Measurements from ENCODE around the gene REXO5.
"Not testable (repeated sequence)": the region's sequence is repeated elsewhere in the genome, so short reads cannot be mapped to it uniquely, and the experiment has no call there.

REXO5 gene

GRCh38 chr16:20798364-20798763, 8.0 kb upstream of the REXO5 start:
- CTCF ChIA-PET: no interaction called here
- H3K27ac ChIP-seq: no peak overlapping the region
- TF ChIP-seq CTCF (conservative IDR thresholded peaks at IDR 0.05; ENCODE audit: low read depth): no peak
- DNase-seq (ENCODE audit: low spot score): no peak
- POLR2A ChIA-PET (ENCODE audit: low non-redundant PET): no interaction called here

GRCh38 chr16:20799599-20799998, 6.7 kb upstream of the REXO5 start:
- POLR2A ChIA-PET (ENCODE audit: low non-redundant PET): no interaction called here
- CTCF ChIA-PET: interaction anchor here (0.6 to 0.7 kb wide), 2 partner anchors 161 to 1825 kb away, joined by 3 to 5 read pairs; no protein-coding TSS in a partner anchor
- DNase-seq (ENCODE audit: low spot score): no peak
- no peak overlapping the region for H3K27ac ChIP-seq
- TF ChIP-seq CTCF (conservative IDR thresholded peaks at IDR 0.05; ENCODE audit: low read depth): peak; percentile 36

- no peak for TF ChIP-seq CTCF (conservative IDR thresholded peaks at IDR 0.05; ENCODE audit: low read depth)
- ChIA-PET CTCF (interaction anchor here (0.7 kb wide), 1 partner anchor 713 kb away, joined by 8 read pairs; no protein-coding TSS in a partner anchor), POLR2A (ENCODE audit: low non-redundant PET) (no interaction called here)
- H3K27ac ChIP-seq: no peak overlapping the region
- DNase-seq (ENCODE audit: low spot score): no peak
Measured at GRCh38 chr16:20801278-20801677, 5.0 kb upstream of the REXO5 start.

- ChIA-PET POLR2A (ENCODE audit: low non-redundant PET) (no interaction called here), CTCF (no interaction called here)
- no peak overlapping the region for H3K27ac ChIP-seq
- DNase-seq (ENCODE audit: low spot score): no peak
- no peak for TF ChIP-seq CTCF (conservative IDR thresholded peaks at IDR 0.05; ENCODE audit: low read depth)
Measured at GRCh38 chr16:20803192-20803560, 3.2 kb upstream of the REXO5 start.

DNA sequence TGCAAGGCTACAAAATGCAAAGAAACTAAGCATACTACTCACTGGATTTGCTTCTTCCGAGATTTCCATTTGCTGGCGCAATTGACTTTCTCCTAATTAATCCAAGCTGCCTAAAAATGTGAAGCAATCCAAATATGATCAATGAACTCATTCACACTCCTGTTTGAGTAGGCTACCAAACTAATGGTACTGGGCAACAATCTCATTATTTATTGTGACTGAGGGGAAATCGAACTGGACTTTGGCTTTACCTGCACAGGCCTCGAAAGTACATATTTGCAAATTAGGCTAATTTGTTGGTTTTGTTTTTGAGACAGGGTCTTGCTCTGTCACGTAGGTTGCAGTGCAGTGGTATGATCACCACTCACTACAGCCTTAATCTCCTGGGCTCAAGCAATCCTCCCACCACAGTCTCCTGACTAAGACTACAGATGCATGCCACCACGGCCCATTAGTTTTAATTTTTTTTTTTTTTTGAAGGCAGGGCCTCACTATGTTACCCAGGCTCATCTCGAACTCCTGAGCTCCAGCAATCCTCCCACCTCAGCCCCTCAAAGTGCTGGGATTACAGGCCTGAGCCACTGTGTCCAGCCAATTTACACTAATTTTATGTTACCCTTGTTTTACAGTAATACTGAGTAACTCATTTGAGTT, 2.6 kb upstream of the REXO5 start:
- TF ChIP-seq CTCF (conservative IDR thresholded peaks at IDR 0.05; ENCODE audit: low read depth): no peak
- no peak overlapping the region for H3K27ac ChIP-seq
- ChIA-PET CTCF (no interaction called here), POLR2A (ENCODE audit: low non-redundant PET) (no interaction called here)
- DNase-seq (ENCODE audit: low spot score): no peak

DNA sequence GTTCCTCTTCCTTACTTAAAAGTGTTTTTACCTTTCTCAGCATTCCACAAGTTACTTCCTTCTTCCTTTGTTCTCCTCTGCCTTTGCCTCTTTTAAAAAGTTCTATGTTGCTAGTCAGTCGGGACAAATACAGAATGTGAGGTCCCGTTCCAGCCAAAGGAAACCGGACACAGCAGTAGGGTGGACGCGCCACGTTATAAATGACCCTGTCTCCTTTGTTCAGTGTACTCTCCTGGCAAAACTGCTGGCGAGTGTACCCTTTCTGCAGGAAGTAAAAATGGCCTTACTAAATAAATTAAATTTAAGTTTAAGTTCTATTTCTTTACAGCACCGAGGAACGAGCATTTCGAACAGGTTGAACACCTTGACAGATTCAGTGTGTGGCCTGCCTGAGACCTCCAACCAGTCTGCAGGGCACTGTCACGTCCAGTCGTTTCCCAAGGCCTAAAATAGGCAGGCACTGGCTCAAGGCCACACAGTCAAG, 601 bp upstream of the REXO5 start:
- not testable (repeated sequence) for DNase-seq (ENCODE audit: low spot score)
- POLR2A ChIA-PET (ENCODE audit: low non-redundant PET): interaction anchor here (0.7 to 1.2 kb wide), 2 partner anchors 41 to 339 kb away, joined by 3 to 5 read pairs; no protein-coding TSS in a partner anchor
- peak overlapping the region; percentile 98 for H3K27ac ChIP-seq
- CTCF ChIA-PET: interaction anchor here (0.7 to 1.2 kb wide), 2 partner anchors 244 to 495 kb away, joined by 3 read pairs; no protein-coding TSS in a partner anchor

DNA sequence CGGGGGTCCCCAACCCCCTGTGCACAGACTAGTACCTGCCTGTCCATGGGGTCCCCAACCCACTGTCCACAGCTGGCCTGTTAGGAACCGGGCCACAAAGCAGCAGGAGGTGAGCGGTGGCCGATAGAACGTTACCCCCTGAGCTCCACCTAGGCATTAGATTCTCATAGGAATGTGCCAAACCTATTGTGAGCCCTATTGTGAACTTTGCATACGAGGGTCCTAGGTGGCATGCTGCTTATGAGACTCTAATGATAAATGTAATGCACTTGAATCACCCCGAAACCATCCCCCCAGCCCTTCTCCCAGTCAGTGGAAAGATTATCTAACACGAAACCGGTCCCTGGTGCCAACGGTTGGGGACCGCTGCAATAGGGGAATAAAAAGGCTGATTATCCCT, 1.5 kb downstream of the REXO5 start:
- POLR2A ChIA-PET (ENCODE audit: low non-redundant PET): no interaction called here
- peak overlapping the region; percentile 98 for H3K27ac ChIP-seq
- no peak for DNase-seq (ENCODE audit: low spot score)
- TF ChIP-seq CTCF (conservative IDR thresholded peaks at IDR 0.05; ENCODE audit: low read depth): no peak
- CTCF ChIA-PET: no interaction called here
